Suppressor macrophage (primary cell): Measurements from ENCODE around the gene NDUFB3.
A peak's percentile ranks its signal among the peaks of the same experiment; 100 is the strongest.
"Not testable (repeated sequence)": the region's sequence is repeated elsewhere in the genome, so short reads cannot be mapped to it uniquely, and the experiment has no call there.

ENCODE experiments used
- DNase-seq, 4 experiments: peaks; one replicate each; pipeline ENCODE4 v3.0.0-alpha.2; 2020 to 2022
- total RNA-seq, 17 experiments: gene quantifications; one replicate each; lab custom pipeline; 2026; ENCODE audit warnings: mixed read lengths in 6 of 17, inconsistent platforms in 3 of 17; lab: John Stamatoyannopoulos, UW

NDUFB3 gene
- total RNA-seq = 29.4 to 69.1 (median 50.3) reads per million in 17 experiments

DNA sequence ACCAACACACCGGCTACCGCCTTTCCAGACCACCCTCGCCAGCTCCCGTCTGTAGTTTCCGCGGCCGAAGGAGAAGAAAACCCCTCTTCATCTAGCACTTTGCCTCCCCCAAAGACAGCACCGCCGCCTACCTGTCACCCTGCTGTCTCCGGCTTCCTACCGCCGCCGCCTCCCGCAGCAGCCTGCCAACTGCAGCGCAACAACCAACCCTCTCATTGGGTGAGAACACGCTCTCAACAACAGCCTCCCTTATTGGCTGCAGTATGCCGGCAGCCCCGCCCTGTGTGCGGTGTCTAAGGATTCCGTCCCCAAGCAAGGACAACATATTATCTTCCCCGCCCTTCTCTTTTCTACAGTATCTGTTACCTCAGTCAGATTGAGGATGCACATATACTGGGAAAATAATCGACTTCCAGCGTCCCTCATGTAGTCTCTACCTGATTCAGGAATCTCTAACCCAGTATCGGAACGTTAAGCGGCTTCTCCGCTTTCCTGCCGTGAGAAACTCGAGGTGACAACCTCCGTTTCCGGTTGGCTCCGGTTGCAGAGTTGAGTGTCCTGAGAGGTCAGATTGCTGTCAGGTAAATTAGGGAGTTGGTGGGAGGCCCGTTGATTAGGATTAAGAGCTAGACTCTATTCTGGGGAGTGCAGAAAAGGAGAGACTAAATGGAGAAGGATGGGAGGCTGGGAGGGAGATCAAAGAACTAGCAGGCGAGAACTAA, at the start of gene NDUFB3, which contains the start of gene HYCC2:
NDUFB3 (plus strand) TSS at position 523 of the 722 bp plus-strand sequence. CDS start 6,882 bp downstream, outside the sequence.
HYCC2 (minus strand) TSS at position 193 of the 722 bp plus-strand sequence. CDS start 47,662 bp downstream, outside the sequence.
- DNase-seq = peak; percentile 95 to 96 (median 96)

- DNase-seq = no peak
Measured at GRCh38 chr2:201024518-201024917, 47.3 kb upstream of the NDUFB3 start.

- DNase-seq = not testable (repeated sequence)
Measured at GRCh38 chr2:201034355-201034754, 37.4 kb upstream of the NDUFB3 start.

GRCh38 chr2:201038361-201038760, 33.4 kb upstream of the NDUFB3 start:
- DNase-seq = not testable (repeated sequence)

DNA sequence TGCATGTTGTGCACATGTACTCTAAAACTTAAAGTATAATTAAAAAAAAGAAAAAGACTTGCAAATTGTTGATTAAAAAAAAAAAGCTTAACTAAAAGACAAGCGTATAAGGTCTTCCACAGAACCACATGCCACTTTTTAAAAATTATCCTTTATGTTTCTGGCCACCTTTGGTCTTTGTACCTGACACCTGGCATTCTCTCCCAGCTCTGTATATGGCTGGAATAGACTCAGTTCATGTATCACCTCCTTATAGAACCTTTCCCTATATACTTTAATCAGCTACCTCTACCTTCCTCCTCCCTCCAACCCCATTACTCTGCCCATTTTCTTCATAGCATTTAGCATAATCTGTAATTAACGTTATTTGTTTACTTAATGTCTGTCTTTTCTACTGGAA, 32.9 kb upstream of the NDUFB3 start:
- DNase-seq = no peak

GRCh38 chr2:201040867-201041628, 30.8 kb upstream of the NDUFB3 start:
- no peak for DNase-seq

DNA sequence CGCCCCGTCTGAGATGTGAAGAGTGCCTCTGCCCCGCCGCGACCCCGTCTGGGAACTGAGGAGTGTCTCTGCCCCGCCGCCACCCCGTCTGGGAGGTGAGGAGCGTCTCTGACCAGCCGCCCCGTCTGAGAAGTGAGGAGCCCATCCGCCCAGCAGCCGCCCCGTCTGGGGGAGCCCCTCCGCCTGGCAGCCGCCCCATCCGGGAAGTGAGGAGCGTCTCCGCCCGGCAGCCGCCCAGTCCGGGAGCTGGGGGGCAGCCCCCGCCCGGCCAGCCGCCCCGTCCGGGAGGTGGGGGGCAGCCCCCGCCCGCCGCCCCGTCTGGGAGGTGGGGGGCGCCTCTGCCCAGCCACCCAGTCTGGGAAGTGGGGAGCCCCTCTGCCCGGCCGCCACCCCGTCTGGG, 29.4 kb upstream of the NDUFB3 start:
- DNase-seq = not testable (repeated sequence)

DNA sequence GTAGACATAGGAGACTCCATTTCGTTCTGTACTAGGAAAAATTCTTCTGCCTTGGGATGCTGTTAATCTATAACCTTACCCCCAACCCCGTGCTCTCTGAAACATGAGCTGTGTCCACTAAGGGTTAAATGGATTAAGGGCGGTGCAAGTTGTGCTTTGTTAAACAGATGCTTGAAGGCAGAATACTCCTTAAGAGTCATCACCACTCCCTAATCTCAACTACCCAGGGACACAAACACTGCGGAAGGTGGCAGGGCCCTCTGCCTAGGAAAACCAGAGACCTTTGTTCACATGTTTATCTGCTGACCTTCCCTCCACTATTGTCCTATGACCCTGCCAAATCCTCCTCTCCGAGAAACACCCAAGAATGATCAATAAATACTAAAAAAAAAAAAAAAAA, 28.8 kb upstream of the NDUFB3 start:
- DNase-seq = not testable (repeated sequence)

GRCh38 chr2:201046881-201047280, 24.9 kb upstream of the NDUFB3 start:
- DNase-seq = no peak

DNA sequence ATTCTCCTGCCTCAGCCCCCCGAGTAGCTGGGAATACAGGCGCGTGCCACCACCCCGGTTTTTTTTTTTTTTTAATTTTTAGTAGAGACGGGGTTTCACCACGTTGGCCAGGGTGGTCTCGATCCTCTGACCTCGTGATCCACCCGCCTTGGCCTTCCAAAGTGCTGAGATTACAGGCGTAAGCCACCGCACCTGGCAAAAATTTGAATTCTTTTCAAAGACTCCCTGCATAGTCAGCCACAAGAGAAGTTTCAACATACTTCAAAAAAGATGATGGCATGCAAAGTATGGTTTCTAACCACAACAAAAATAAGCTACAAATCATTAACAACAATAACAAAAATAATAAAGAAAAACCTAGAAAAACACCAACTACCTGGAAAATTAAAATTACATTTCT, 22.3 kb upstream of the NDUFB3 start:
- no peak for DNase-seq

- DNase-seq = peak; percentile 21 to 61 (median 38)
Measured at GRCh38 chr2:201057087-201057521, 14.7 kb upstream of the NDUFB3 start.

GRCh38 chr2:201057715-201058248, 14.0 kb upstream of the NDUFB3 start:
- peak; percentile 8 to 50 (median 23) for DNase-seq

DNA sequence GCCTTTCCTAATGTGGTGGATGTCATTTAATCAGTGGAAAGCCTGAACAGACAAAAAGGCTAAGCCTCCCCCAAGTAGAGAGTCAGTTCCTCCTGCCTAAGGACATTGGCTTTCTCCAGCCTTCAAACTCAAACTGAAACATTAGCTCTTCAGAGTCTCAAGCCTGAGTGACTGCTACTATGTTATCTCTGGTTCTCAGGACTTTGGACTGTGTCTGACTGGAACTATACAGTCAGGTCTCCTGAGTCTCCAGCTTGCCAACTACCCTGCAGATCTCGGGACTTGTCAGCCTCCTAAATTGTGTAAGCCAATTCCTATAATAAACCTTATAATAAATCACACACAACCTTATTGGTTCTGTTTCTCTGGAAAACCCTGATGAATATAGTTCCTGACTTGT, 12.9 kb upstream of the NDUFB3 start:
- peak in 1 of 4 experiments; percentile 4 for DNase-seq

DNA sequence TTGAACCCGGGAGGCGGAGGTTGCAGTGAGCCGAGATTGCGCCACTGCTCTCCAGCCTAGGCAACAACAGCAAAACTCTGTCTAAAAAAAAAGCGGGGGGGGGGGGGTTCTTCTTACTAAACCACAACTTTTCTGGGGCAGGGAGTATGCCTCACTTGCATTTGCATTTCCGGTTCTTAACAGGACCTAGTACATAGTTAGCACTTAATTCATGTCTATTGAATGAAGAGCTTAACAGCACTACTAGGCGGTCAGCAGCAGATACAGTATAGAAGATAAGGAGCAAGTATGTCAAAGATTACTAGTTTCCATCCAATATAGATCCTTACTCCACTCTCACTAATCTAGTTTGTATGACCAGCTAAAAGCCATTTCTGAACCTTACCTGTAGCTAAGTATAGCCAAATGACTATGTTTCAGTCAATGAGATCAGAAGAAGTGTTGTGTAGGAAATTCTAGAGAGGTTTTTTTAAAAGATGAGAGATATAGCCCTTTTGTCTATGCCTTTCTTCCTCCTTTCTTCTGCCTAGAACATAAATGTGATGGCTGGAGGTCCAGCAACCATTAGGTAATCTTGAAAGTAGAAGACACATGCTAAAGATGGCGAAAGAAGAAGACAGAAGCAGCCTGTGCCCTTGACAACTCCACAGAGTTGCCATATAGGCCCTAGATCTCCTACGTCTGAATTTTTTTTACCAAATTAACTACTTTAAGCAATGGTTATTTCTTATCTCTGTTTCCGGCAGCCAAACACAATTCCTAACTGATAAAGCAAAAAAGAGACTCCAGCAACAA, 11.6 kb upstream of the NDUFB3 start:
- peak in 1 of 4 experiments; percentile 8 for DNase-seq

DNA sequence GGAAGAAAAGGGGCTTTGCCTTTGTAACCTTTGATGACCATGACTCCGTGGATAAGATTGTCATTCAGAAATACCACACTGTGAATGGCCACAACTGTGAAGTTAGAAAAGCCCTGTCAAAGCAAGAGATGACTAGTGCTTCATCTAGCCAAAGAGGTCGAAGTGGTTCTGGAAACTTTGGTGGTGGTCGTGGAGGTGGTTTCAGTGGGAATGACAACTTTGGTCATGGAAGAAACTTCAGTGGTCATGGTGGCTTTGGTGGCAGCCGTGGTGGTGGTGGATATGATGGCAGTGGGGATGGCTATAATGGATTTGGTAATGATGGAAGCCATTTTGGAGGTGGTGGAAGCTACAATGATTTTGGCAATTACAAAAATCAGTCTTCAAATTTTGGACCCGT, 8.3 kb upstream of the NDUFB3 start:
- not testable (repeated sequence) for DNase-seq

GRCh38 chr2:201064797-201065329, 6.9 kb upstream of the NDUFB3 start:
- no peak for DNase-seq

DNA sequence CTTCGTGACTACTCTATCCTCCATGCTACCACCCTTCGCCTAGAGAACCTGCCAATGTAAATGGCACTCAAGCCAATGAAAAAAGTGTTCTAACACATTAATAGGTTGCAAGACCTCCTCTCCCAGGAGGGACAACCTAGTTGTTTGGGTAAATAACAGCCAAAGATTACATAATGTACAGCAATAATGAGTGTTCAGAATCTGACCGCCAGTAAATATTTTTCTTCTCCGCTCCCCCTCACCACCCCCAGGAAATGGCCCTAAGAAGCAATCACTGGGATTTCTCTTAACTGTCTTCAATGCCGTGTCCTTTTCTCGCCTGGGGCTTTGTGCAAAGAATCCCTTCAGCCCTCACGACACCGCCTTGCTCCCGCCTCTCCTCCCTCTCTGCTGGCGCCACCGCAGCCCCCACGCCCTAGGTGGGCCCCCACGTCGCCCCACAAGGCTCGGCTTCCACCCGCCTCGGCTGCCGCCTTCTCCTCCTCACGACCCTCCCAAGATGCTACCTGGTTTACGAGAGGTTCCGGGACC, 788 bp upstream of the NDUFB3 start:
- DNase-seq = peak in 2 of 4 experiments; percentile 19 to 38

DNA sequence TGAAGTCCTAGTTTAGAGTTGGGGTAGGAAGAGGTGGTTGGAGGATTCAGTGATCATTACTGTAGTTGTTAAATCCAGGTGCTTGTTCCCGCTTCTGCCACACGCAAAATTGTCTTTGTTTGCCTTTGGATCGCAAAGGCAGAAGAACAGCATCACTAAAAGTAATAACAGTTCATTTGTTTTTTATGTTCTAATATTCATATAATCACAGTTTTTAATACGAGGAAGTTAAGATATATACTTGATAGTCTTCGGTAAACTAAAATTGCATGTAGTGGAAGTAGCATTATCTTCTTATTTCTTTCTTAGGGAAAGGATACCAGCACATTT, 365 bp downstream of the NDUFB3 start:
- no peak for DNase-seq

- no peak for DNase-seq
Measured at GRCh38 chr2:201073071-201073470, 1.3 kb downstream of the NDUFB3 start.

- DNase-seq = no peak
Measured at GRCh38 chr2:201074996-201075395, 3.2 kb downstream of the NDUFB3 start.

DNA sequence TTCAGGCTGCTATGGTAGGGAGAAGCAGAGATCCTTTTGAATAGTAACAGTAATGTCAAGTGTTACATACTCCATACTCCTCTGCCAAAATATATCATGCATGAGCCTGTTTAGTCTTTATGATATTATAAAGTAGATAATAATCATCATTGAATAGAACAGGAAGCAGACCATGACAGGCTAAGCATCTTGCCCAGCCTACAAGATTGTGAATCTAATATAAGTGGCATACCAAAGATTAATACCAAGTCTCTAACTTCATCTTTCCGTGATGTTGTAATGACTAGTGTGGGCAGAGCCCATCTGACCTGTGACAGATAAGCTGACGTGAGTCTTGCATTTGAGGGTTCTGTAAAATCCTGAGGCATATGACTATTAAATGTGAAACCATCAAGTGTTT, 13.1 kb downstream of the NDUFB3 start:
- peak; percentile 55 to 80 (median 68) for DNase-seq

- DNase-seq = no peak
Measured at GRCh38 chr2:201090574-201090973, 18.8 kb downstream of the NDUFB3 start.
